Activated naive CD8-positive, alpha-beta T cell treated with anti-CD3 and anti-CD28 coated beads, Interleukin-2, amount 50 U/mL, for 24 hours (primary cell): ENCODE data around the gene GRM8.

ENCODE experiments used
- ATAC-seq: fragments of 150-1000 bp; cut with Tn5 transposase; one replicate; pipeline ENCODE4 v1.10.0; 2021
- DNase-seq: peaks from one replicate; pipeline ENCODE4 v3.0.0; 2021
- H3K27ac Mint-ChIP-seq: one replicate; pipeline ENCODE4 v1.8.0; 2021; ENCODE audit warnings: mild to moderate bottlenecking, mixed read lengths
- H3K27me3 Mint-ChIP-seq: one replicate; pipeline ENCODE4 v1.8.0; 2021; ENCODE audit warnings: mixed read lengths
- H3K36me3 Mint-ChIP-seq: one replicate; pipeline ENCODE4 v1.8.0; 2021; ENCODE audit warnings: low read depth, mixed read lengths
- H3K4me1 Mint-ChIP-seq: one replicate; pipeline ENCODE4 v1.8.0; 2021; ENCODE audit warnings: mixed read lengths
- H3K4me3 Mint-ChIP-seq: one replicate; pipeline ENCODE4 v1.8.0; 2021; ENCODE audit warnings: mild to moderate bottlenecking, moderate library complexity, mixed read lengths
- H3K9me3 Mint-ChIP-seq: one replicate; pipeline ENCODE4 v1.8.0; 2021; ENCODE audit warnings: mixed read lengths

GRM8 gene

DNA sequence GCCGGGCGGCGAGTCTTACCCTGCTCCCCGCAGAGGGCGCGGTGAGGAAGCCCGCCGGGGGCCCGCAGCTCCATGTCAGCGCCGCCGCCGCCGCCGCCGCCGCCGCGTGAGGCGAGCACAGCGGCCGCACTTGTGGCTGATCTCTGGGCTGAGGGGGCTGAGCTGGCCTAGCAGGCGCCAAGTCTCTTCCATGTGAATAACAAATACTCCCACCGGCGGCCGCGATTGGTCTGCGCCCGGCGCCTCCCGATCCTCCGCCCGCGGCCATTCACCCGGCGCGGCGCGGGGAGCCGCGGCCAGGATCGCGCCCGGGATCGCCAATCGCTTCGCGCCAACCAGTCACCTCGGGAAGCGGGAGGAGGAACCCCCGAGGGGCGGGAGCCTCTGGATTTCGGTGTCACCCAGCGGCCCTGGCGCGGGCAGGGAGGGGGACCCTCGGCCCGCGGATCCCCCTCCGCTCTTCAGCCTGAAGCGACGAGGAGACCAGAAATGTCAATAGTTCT, at the start of gene GRM8:
Gene GRM8, minus strand, starts transcription at position 164 of the 503 bp plus-strand sequence.
- peak; percentile 21 for DNase-seq
- Mint-ChIP-seq H3K4me3 (peak within 1 kb of the TSS; percentile 75), H3K36me3 (no peaks in the 10 kb centered on the region), H3K9me3 (no peaks in the 10 kb centered on the region), H3K27me3 (peaks cover 78% of the 10 kb centered on the region), H3K27ac (no peak within 1 kb of the TSS), H3K4me1 (peaks cover 14% of the 10 kb centered on the region)
- ATAC-seq, result no peak

DNA sequence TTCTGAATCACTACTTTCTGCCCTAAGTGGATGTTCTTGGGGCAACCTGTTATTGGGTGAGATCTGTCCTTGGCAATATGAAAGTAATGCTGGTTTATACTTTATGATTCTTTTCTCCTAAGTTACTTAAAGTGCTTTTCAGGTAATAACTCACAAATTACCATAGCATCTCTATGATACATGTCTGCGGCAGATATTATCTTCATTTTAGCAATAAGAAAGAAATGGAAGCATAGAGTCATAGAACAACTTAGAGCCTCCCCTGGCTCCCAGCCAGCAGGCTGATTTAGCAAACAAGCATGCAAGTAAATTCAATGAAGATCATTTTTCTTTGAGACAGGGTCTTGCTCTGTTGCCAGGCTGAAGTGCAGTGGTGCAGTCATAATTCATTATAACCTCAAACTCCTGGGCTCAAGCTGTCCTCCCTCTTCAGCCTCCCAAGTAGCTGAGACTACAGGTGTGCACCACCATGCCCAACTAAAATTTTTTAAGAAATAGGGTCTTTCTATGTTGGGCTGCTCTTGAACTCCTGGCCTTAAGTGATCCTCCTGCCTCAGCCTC, 38.1 kb upstream of the GRM8 start:
- Mint-ChIP-seq H3K4me3 (no peak overlapping the region), H3K27ac (no peak overlapping the region), H3K27me3 (peaks cover 9% of the 10 kb centered on the region), H3K9me3 (no peaks in the 10 kb centered on the region), H3K4me1 (no peaks in the 10 kb centered on the region), H3K36me3 (no peaks in the 10 kb centered on the region)
- ATAC-seq (no peak), DNase-seq (no peak)

DNA sequence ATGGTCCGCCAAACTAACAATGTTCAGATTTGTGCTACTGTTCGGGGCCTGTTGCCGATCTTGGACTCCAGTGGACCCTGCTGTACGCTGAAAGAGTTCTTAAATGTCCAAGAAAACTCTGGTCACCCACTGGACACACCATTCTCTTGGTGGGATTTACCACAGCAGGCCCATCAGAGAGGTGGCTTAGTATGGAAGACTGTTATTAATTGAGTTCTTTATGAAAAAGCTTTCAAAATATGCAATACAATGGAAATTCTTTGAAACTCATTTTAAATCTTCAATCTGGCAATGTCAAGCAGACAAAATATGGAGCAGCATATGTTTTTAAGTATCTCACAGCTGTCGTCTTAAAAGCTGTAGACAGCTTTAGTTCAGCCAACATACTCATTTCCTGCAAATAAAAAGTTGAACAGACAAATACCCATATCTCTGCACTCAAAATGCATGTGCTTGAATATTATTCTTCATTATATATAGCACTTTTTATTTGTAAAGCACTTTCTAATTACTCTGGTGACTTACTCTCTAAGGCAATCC, 37.4 kb upstream of the GRM8 start:
- Mint-ChIP-seq H3K9me3 (no peaks in the 10 kb centered on the region), H3K36me3 (no peaks in the 10 kb centered on the region), H3K4me3 (no peak overlapping the region), H3K27me3 (peaks cover 6% of the 10 kb centered on the region), H3K4me1 (no peaks in the 10 kb centered on the region), H3K27ac (no peak overlapping the region)
- ATAC-seq (no peak), DNase-seq (no peak)

DNA sequence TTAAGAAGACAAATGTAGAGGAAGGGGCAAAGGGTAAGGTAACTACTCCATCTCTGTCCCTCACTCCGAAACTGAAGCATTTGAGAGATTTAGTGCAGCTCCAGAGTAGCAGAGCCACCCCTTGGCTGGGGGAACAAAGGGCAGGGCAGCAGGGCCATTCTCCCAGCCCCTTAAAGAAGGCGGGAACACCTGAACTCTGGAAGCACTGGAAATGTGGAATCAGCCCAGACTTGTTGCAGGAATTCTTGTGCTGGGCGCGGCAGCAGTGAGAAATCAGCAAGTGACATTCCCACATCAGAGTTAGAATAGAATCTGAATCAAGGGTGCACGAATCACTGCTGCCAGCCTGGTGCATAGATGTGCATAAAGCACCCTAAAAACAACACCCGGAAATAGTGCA, 34.4 kb upstream of the GRM8 start:
- DNase-seq, result no peak
- H3K9me3 Mint-ChIP-seq, result no peaks in the 10 kb centered on the region
- no peak overlapping the region for H3K4me3 Mint-ChIP-seq
- ATAC-seq, result no peak
- H3K27ac Mint-ChIP-seq, result no peak overlapping the region
- H3K27me3 Mint-ChIP-seq, result peaks cover 4% of the 10 kb centered on the region
- H3K36me3 Mint-ChIP-seq, result no peaks in the 10 kb centered on the region
- no peaks in the 10 kb centered on the region for H3K4me1 Mint-ChIP-seq

DNA sequence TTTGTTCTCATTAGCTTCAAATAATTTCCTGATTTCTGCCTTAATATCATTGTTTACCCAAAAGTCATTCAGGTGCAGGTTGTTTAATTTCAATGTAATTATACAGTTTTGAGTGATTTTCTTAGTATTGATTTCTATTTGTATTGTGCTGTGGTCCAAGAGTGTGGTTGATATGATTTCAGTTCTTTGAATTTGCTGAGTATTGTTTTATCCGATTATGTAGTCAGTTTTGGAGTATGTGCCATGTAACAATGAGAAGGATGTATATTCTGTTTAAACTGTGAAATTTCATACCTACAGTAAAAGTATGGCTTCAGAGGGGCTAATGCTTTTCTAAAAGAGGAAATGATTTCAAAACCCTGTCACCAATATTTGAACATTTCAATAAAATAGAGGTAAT, 17.4 kb upstream of the GRM8 start:
- no peak overlapping the region for H3K27ac Mint-ChIP-seq

DNA sequence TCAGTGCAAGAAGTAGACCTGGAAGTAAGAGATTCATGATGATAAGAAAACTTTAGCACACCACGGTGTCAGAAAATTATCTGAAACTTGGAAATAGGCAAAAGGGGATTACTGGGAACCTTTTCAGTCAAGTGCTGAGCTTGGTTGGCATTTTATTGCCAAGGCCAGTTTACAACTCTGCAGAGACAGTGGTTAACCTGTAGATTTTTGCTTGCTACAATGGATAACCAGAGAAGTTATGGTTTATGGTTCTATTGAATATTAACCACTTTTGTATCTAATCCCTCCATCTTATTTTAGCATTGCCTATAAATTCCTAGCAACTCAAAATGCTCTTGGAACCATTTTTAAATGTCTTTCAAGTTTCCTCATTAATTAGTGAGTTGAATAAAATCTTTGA, 13.3 kb upstream of the GRM8 start:
- Mint-ChIP-seq H3K9me3 (no peaks in the 10 kb centered on the region), H3K4me1 (no peaks in the 10 kb centered on the region), H3K4me3 (no peak overlapping the region), H3K36me3 (no peaks in the 10 kb centered on the region), H3K27me3 (peaks cover 32% of the 10 kb centered on the region), H3K27ac (no peak overlapping the region)
- DNase-seq (no peak), ATAC-seq (no peak)

More for the DNA sequence above, 17.4 kb upstream of the GRM8 start:
- no peaks in the 10 kb centered on the region for H3K36me3 Mint-ChIP-seq
- H3K4me1 Mint-ChIP-seq, result no peaks in the 10 kb centered on the region
- no peak overlapping the region for H3K4me3 Mint-ChIP-seq
- DNase-seq, result no peak
- peaks cover 19% of the 10 kb centered on the region for H3K27me3 Mint-ChIP-seq
- H3K9me3 Mint-ChIP-seq, result no peaks in the 10 kb centered on the region
- ATAC-seq, result no peak

DNA sequence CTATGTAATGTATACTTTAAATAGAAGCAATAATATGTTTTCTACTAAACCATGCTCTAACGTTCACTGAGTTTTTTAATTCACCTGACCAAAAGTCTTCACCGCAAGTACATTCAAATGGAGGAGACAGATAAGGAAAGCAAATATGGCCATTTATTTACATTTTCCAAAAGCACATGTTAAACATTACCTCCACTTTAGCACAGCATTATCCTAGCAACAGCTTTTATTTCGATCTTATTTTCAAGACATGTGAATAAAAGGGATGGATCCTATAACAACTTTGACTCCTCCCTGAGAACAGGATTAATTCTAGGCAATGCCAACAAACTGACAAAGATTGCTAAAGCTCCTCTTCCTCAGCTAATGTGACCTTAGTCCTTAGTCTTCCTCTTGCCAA, 11.5 kb upstream of the GRM8 start:
- H3K27me3 Mint-ChIP-seq, result peaks cover 37% of the 10 kb centered on the region
- H3K36me3 Mint-ChIP-seq, result no peaks in the 10 kb centered on the region
- peaks cover 2% of the 10 kb centered on the region for H3K4me1 Mint-ChIP-seq
- H3K4me3 Mint-ChIP-seq, result no peak overlapping the region
- DNase-seq (no peak), ATAC-seq (no peak)
- no peak overlapping the region for H3K27ac Mint-ChIP-seq
- H3K9me3 Mint-ChIP-seq, result peaks cover 5% of the 10 kb centered on the region

DNA sequence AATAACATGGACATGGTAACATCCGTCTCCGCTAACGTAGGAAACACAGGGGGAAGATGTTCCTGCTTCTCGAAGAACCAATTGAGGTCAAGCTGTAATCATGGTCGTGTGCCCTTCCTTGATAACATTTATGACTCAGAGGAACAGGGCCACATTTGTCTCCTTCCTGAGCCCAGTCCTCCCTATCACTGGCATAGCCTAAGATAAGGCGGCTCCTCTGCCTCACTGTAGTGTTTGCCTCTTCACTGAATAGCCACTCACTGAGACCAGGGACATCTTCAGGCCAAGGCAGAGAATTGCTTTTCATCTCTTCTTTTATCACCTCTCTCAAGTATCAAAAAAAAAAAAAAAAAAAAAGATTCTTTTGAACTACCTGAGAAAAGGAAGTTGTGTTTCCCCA, 5.4 kb upstream of the GRM8 start:
- Mint-ChIP-seq H3K4me3 (no peak overlapping the region), H3K4me1 (peaks cover 4% of the 10 kb centered on the region), H3K27me3 (peaks cover 65% of the 10 kb centered on the region), H3K9me3 (peaks cover 8% of the 10 kb centered on the region), H3K27ac (no peak overlapping the region), H3K36me3 (no peaks in the 10 kb centered on the region)
- ATAC-seq, result no peak
- no peak for DNase-seq

DNA sequence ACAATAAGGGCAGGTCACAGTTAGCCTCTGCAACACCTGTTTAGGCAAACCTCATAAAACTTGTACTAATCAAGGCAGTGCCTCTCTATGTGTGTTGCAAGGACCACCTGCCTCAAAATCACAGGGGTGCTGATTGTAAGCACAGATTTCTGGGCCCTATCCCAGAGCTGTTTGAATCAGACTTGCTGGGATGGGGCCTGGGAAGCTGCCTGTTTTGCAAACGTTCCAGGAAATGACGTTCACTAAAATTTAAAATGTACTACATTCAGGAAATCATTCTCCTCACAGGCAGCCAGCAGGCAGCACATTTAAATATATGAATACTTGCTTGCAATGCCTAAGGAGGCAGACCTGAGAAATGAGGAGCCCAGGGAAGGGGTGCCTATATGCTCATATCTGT, 4.3 kb upstream of the GRM8 start:
- no peaks in the 10 kb centered on the region for H3K36me3 Mint-ChIP-seq
- H3K4me1 Mint-ChIP-seq, result peaks cover 9% of the 10 kb centered on the region

DNA sequence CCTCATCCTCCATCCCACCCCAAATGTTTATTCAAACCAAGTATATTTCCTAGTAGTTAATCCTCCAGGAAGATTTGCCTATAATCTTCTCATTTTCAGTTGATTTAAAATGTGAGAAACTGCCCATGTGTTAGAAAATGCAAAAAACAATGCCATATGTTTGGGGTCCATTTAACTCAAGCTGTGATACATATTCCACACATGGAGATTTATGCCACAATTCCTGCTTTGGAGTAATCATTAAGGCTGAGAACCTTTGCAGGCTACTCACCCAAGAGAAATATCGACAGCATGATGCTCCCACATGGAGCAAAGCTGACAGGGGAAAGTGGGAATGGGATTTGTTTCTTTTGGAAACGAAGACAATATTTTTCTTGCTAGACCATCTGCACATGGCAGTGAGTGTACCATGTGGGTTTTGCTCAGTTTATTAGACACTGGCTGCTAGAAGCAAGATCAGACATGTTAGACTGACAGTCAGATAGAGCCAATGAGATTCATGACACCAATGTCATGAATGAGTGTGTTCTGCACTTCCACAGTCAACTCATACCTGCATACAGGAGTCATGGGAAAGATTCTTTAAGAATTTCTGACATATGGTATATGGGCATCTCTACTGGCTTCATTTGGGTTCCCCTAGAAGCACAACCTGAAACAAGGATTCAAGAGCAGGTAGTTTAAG, 3.4 kb upstream of the GRM8 start:
- ATAC-seq (no peak), DNase-seq (no peak)
- peaks cover 65% of the 10 kb centered on the region for H3K27me3 Mint-ChIP-seq
- peaks cover 16% of the 10 kb centered on the region for H3K4me1 Mint-ChIP-seq
- no peaks in the 10 kb centered on the region for H3K36me3 Mint-ChIP-seq
- peaks cover 8% of the 10 kb centered on the region for H3K9me3 Mint-ChIP-seq
- no peak overlapping the region for H3K4me3 Mint-ChIP-seq
- no peak overlapping the region for H3K27ac Mint-ChIP-seq

More for the DNA sequence above, 4.3 kb upstream of the GRM8 start:
- peaks cover 8% of the 10 kb centered on the region for H3K9me3 Mint-ChIP-seq
- DNase-seq, result no peak
- no peak overlapping the region for H3K27ac Mint-ChIP-seq
- H3K27me3 Mint-ChIP-seq, result peaks cover 65% of the 10 kb centered on the region
- no peak overlapping the region for H3K4me3 Mint-ChIP-seq
- ATAC-seq, result no peak

DNA sequence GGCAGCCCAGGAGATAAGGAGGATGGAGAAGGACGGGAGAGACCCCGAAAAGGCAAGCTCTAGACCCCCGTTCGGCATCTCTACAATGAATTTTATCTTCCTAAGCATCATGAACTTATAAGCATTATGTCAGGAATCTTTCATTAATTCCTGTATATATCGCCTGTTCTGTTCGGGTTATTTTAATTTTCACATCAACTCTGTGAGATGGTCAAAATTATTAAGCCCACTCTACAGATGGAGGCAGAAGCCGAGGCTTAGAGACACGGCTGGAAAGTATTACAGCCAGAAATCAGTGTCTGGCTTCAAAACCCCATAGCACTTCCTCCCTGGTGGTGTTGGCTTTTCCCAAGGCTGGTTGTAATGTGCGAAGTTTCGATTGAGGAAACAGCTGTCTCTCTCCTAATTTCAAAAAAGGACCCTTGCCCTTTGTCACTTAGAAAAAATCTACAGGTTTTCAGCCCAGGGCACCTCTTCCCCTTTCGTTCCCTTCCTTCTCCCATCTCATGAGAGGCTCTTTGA, 1.5 kb upstream of the GRM8 start:
- H3K27ac Mint-ChIP-seq, result no peak overlapping the region
- H3K4me3 Mint-ChIP-seq, result peak overlapping the region; percentile 75
- peaks cover 3% of the 10 kb centered on the region for H3K9me3 Mint-ChIP-seq
- H3K4me1 Mint-ChIP-seq, result peaks cover 16% of the 10 kb centered on the region
- H3K36me3 Mint-ChIP-seq, result no peaks in the 10 kb centered on the region
- no peak for DNase-seq
- peaks cover 70% of the 10 kb centered on the region for H3K27me3 Mint-ChIP-seq
- no peak for ATAC-seq

DNA sequence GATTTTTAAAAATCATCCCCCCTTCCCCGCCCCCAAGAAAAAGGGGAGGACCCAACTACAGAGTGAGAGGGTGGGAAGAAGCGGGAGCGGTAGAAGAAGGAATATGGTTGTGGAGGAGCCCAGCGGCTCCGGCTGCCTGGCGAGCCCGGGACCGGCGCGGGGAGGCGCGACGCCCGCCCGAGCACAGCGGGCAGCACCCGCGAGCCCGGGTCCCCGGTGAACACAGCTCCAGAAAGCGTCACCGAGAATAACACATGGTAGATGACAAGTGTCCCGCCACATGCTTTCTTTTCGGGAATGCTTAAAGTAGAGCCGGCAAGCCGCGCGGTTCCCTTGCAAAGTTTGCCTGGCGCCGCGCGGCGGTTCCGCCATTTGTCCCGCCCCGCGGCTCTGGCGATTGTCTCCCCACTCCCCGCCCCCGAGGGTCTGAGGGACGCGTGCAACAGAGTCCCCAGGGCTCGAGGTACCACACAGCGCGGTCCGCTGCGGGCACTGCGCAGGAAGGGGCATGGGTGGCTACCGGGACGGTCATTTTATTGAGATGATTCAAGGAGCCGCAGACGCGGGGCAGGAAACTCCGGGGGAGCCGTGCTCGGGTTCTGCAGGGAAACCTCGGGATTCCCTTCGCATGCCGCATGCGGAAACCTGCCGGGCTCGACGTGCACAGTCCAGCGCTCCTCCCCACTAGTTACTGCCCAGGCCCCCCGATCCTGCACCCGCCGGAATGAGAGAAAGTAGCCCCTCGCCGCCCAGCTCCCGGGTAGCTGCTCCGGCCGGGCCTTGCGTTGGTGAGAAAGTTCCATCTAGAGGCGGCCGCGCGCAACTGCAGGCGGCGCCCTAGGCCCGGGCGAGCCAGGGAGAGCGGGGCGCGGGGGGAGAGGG, 781 bp upstream of the GRM8 start:
- Mint-ChIP-seq H3K36me3 (no peaks in the 10 kb centered on the region), H3K27ac (no peak overlapping the region), H3K4me1 (peaks cover 14% of the 10 kb centered on the region), H3K27me3 (peaks cover 71% of the 10 kb centered on the region), H3K9me3 (no peaks in the 10 kb centered on the region), H3K4me3 (peak overlapping the region; percentile 75)
- peak; percentile 72 for DNase-seq
- peak; percentile 75 for ATAC-seq

DNA sequence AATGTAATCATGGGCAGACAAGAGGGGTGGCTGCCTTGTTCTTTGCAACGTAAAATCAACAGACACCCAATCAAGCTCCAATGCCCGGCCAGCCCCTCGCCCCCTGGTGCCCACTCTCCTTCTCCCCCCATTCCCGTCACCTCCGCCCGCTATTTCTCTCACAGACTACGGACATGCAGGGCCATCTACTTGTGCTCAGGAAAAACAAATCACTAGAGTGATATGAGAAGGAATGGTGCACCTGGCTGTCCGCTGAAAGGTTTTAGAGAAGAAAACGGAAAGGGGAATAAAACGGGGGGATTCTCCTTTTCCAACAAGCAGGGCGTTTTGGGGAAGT, 396 bp downstream of the GRM8 start:
- Mint-ChIP-seq H3K27me3 (peaks cover 78% of the 10 kb centered on the region), H3K36me3 (no peaks in the 10 kb centered on the region), H3K9me3 (no peaks in the 10 kb centered on the region), H3K27ac (no peak overlapping the region), H3K4me1 (peaks cover 14% of the 10 kb centered on the region), H3K4me3 (peak overlapping the region; percentile 71)
- DNase-seq, result no peak
- no peak for ATAC-seq

DNA sequence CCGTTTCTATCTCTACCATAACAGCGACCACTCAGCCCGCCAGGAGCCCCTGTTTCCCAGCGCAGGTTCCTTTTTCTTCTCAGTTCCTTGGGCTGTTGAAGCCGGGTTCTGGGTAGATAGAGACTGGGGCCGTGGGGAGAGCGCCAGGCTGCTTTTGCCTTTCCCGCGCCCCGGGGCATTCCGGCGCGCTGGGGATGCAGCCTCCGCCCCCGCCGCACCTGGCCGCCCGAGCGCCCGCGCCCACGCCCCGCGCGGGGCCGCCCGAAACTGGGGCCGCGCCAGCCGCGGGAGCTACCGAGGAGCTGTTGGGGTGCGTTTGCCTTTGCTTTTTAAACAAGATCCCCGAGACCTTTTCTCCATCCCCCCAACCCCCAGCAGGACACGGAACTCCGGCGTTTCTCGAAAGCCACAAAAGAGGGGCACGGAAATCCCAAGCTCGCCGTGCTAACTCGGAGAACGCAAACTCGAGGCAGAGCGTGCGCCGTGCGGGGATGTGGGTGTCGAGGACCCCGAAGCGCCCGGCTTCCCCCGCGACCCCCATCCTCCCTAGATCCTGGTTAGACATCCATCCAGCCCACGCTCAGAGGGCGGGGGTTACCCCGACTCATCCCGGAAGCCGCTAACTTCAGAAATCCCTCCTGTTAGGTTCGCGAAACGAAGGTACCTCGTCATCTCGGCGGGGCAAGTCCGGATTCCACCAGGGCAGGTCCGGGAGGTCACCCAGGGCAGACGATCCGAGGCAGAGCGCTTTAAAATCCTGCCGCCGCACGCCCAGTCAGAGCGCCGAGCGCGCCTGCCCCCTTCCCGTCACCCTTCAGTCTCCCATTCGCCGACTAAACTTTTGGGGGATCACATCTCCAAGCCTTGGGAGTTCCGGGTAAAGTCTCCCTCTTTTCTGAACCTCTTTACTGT, 1.0 kb downstream of the GRM8 start:
- peaks cover 79% of the 10 kb centered on the region for H3K27me3 Mint-ChIP-seq
- no peak overlapping the region for H3K27ac Mint-ChIP-seq
- ATAC-seq, result no peak
- no peaks in the 10 kb centered on the region for H3K36me3 Mint-ChIP-seq
- H3K4me1 Mint-ChIP-seq, result peaks cover 14% of the 10 kb centered on the region
- H3K4me3 Mint-ChIP-seq, result peak overlapping the region; percentile 71
- H3K9me3 Mint-ChIP-seq, result no peaks in the 10 kb centered on the region
- peak; percentile 31 for DNase-seq
